B cell (primary cell): ENCODE measurements around the gene SYMPK. TPM values are rescaled to one million over a fixed set of nuclear protein-coding genes. Genes with fewer than 3 reads are reported as not detected.

ENCODE experiments used
- ATAC-seq: fragments of 200-7000 bp; cut with Tn5 transposase; one replicate; pipeline ENCODE4 v1.10.0; 2021; ENCODE audit warnings: low read depth, mild to moderate bottlenecking, moderate number of reproducible peaks, moderate library complexity
- CTCF ChIA-PET: fragments of 350-600 bp; sonication (Branson Sonifier 250); formaldehyde crosslinking; loops from one replicate; lab custom pipeline; 2021; ENCODE audit warnings: antibody characterized with exemption, inconsistent platforms; lab: Charles Lee
- POLR2A ChIA-PET: fragments of 350-600 bp; sonication (Branson Sonifier 250); formaldehyde crosslinking; loops from one replicate; lab custom pipeline; 2021; ENCODE audit warnings: antibody characterized with exemption; lab: Charles Lee
- DNase-seq: peaks from one replicate; pipeline ENCODE4 v3.0.0; 2013
- H2AFZ ChIP-seq: 2 replicates; pipeline ENCODE4 v1.6.1; 2012; ENCODE audit warnings: mild to moderate bottlenecking, low read depth, low read length; ENCODE audit not compliant: insufficient read depth, poor library complexity, severe bottlenecking
- H3K27ac ChIP-seq, 2 donors: 1 replicate in 1 of 2; 2 replicates in 1 of 2; pipeline ENCODE4 v1.5.1; 2012 to 2013; ENCODE audit warnings: low read length in 2 of 2, mild to moderate bottlenecking in 2 of 2, moderate library complexity in 1 of 2
- H3K27me3 ChIP-seq, 4 experiments: fragments of 200-600 bp in 1 of 4; sonication (generic) in 1 of 4; replicated peaks in 1 of 4; 1 replicate in 2 of 4; 2 replicates in 2 of 4; pipeline versions ENCODE4 v1.6.1 to v1.7.0; 2013 to 2016; ENCODE audit warnings: low read length in 3 of 4, mild to moderate bottlenecking in 2 of 4, mixed read lengths in 1 of 4, moderate library complexity in 1 of 4; ENCODE audit not compliant: insufficient read depth in 4 of 4, control insufficient read depth in 3 of 4; ENCODE audit errors: control extremely low read depth in 1 of 4
- H3K36me3 ChIP-seq, 2 experiments: replicated peaks in 1 of 2; 1 replicate in 1 of 2; 2 replicates in 1 of 2; pipeline versions ENCODE4 v1.6.1 to v1.7.1; 2013; ENCODE audit warnings: low read length in 1 of 2; ENCODE audit not compliant: insufficient read depth in 2 of 2, control insufficient read depth in 1 of 2; ENCODE audit errors: control extremely low read depth in 1 of 2, extremely low read depth in 1 of 2
- H3K4me1 ChIP-seq, 2 donors: fragments of 200-600 bp in 1 of 2; sonication (generic) in 1 of 2; 1 replicate in 1 of 2; 2 replicates in 1 of 2; pipeline versions ENCODE4 v1.5.1 to v1.6.1; 2013 to 2017; ENCODE audit warnings: low read length in 2 of 2; ENCODE audit not compliant: control insufficient read depth in 2 of 2, insufficient read depth in 2 of 2
- H3K4me2 ChIP-seq: replicated peaks from 2 replicates; pipeline ENCODE3; 2012; ENCODE audit warnings: mild to moderate bottlenecking, low read depth, low read length; ENCODE audit not compliant: poor library complexity, severe bottlenecking
- H3K4me3 ChIP-seq, 5 experiments: fragments of 200-600 bp in 1 of 5; sonication (generic) in 1 of 5; 1 replicate in 3 of 5; 2 replicates in 2 of 5; pipeline versions ENCODE4 v1.5.1 to v1.7.0; 2011 to 2016; ENCODE audit warnings: low read length in 4 of 5, mild to moderate bottlenecking in 4 of 5, low read depth in 2 of 5, control low read depth in 1 of 5, moderate library complexity in 1 of 5; ENCODE audit not compliant: insufficient read depth in 1 of 5; ENCODE audit errors: control extremely low read depth in 1 of 5, extremely low read depth in 1 of 5
- H3K79me2 ChIP-seq: fragments of 200-600 bp; sonication (generic); one replicate; pipeline ENCODE4 v1.6.0; 2016; ENCODE audit warnings: low read length; ENCODE audit not compliant: control insufficient read depth, insufficient read depth
- H3K9ac ChIP-seq: fragments of 200-600 bp; sonication (generic); 2 replicates; pipeline ENCODE4 v1.6.1; 2017; ENCODE audit warnings: mild to moderate bottlenecking, low read length, moderate library complexity
- H3K9me3 ChIP-seq, 3 donors: one replicate each; pipeline versions ENCODE4 v1.6.1 to v1.7.1; 2013; ENCODE audit warnings: low read length in 2 of 3; ENCODE audit not compliant: control insufficient read depth in 2 of 3, insufficient read depth in 1 of 3; ENCODE audit errors: control extremely low read depth in 1 of 3
- H4K20me1 ChIP-seq: 2 replicates; pipeline ENCODE4 v1.6.0; 2012; ENCODE audit warnings: mild to moderate bottlenecking, low read length; ENCODE audit not compliant: insufficient read depth, control insufficient read depth, poor library complexity, severe bottlenecking
- H3K27ac Mint-ChIP-seq: one replicate; pipeline ENCODE4 v1.8.0; 2021; ENCODE audit warnings: mixed read lengths
- H3K27me3 Mint-ChIP-seq: one replicate; pipeline ENCODE4 v1.8.0; 2021; ENCODE audit warnings: mixed read lengths
- H3K4me1 Mint-ChIP-seq: one replicate; pipeline ENCODE4 v1.8.0; 2021; ENCODE audit warnings: mixed read lengths
- H3K4me3 Mint-ChIP-seq: one replicate; pipeline ENCODE4 v1.8.0; 2021; ENCODE audit warnings: mixed read lengths
- H3K9me3 Mint-ChIP-seq: one replicate; pipeline ENCODE4 v1.8.0; 2022; ENCODE audit warnings: mixed read lengths; ENCODE audit not compliant: insufficient read depth
- WGBS: methylation state at CpG from one replicate; pipeline ENCODE4 v1.1.5; 2013; ENCODE audit warnings: missing lambda C conversion rate; ENCODE audit not compliant: insufficient coverage; 5-methylcytosine and 5-hydroxymethylcytosine counted together
- intact Hi-C: fragments of 100-400 bp; cut with micrococcal nuclease; formaldehyde crosslinking; loops from one replicate; pipeline ENCODE4 v1.10.0; 2022
- polyA plus RNA-seq: library from polyadenylated mRNA; depleted of rRNA; stranded (reverse); fragments of >200 nt; gene quantifications from 2 replicates; pipeline ENCODE4 v1.2.3, GENCODE V29; 2012
- total RNA-seq, 2 donors: library from RNA; stranded (reverse); fragments of 120-200 nt in 1 of 2; gene quantifications; 1 replicate in 1 of 2; 2 replicates in 1 of 2; pipeline versions ENCODE4 v1.2.3 to v1.2.4, GENCODE V29; 2013 to 2022
- TF ChIP-seq, protein P1 (sequence below): fragments of 200-600 bp; IDR thresholded peaks from one replicate; pipeline ENCODE4 v1.8.0; 2022; ENCODE audit warnings: antibody characterized with exemption, mild to moderate bottlenecking

The SYMPK gene
- total and polyA plus RNA-seq, 2 donors (not counting 1 experiment from before 2014, with no cell fraction given), result 119 to 138 TPM

DNA sequence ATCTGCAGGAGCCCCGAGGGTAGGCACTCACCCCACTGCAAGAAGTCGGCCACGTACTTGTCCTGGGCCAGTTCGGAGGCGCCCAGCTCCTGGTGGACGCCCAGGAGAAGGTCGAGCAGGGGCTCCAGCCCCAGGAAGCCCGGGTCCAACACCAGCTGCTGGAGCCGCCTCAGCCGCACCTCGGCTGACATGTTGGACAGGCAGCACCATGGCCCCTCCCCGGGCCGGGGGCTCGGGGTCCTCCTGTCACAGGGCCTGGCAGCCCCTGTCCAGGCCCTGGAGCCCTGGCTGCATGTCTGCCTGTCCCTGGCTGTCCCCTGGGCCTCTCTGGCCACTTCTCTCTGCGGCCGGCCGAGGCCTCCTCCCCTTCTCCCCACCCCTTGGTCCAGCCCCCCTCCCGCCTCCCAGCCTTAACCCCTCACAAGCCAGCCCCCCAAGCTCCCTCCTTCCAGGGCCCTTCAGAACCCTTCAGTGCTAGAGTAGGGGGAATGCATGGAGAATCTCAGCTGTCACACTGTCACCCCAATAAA is 80.7 kb downstream of the SYMPK start, which contains the start of gene DMPK:
TSS of gene DMPK (minus strand) at position 329 of the 530 bp plus-strand sequence. CDS start at position 191, 138 bp downstream.
- ATAC-seq (no peak), DNase-seq (no peak)
- Histone ChIP-seq H3K4me2 (no peak within 1 kb of the TSS), H4K20me1 (peaks cover 90% of the 10 kb centered on the region), H3K4me1 (peaks cover 17 to 22% of the 10 kb centered on the region in 2 donors), H3K4me3 (no peak within 1 kb of the TSS), H3K36me3 (peaks cover 0 to 20% of the 10 kb centered on the region in 2 experiments), H3K79me2 (peaks cover 2% of the 10 kb centered on the region), H3K27ac (no peak within 1 kb of the TSS), H3K27me3 (peaks cover 0 to 23% (median 2%) of the 10 kb centered on the region in 4 experiments), H3K9ac (no peak within 1 kb of the TSS), H2AFZ (no peak within 1 kb of the TSS), H3K9me3 (peaks cover 0 to 4% (median 0%) of the 10 kb centered on the region in 3 donors)
- intact Hi-C loops, result no loop called here
- H3K9me3 Mint-ChIP-seq, result no peaks in the 10 kb centered on the region
- TF ChIP-seq, protein P1, sequence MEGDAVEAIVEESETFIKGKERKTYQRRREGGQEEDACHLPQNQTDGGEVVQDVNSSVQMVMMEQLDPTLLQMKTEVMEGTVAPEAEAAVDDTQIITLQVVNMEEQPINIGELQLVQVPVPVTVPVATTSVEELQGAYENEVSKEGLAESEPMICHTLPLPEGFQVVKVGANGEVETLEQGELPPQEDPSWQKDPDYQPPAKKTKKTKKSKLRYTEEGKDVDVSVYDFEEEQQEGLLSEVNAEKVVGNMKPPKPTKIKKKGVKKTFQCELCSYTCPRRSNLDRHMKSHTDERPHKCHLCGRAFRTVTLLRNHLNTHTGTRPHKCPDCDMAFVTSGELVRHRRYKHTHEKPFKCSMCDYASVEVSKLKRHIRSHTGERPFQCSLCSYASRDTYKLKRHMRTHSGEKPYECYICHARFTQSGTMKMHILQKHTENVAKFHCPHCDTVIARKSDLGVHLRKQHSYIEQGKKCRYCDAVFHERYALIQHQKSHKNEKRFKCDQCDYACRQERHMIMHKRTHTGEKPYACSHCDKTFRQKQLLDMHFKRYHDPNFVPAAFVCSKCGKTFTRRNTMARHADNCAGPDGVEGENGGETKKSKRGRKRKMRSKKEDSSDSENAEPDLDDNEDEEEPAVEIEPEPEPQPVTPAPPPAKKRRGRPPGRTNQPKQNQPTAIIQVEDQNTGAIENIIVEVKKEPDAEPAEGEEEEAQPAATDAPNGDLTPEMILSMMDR, result no peak
- H3K27me3 Mint-ChIP-seq, result peaks cover 10% of the 10 kb centered on the region
- peaks cover 19% of the 10 kb centered on the region for H3K4me1 Mint-ChIP-seq
- 64% methylated on average over 17 of the region's 18 CpGs for WGBS
- ChIA-PET POLR2A (interaction anchor here (0.5 to 1.2 kb wide), 3 partner anchors 11 to 26 kb away, joined by 3 to 4 read pairs (median 4); no protein-coding TSS in a partner anchor), CTCF (interaction anchor here (2.2 kb wide), 1 partner anchor 17 kb away, joined by 10 read pairs; no protein-coding TSS in a partner anchor)
- no peak within 1 kb of the TSS for H3K27ac Mint-ChIP-seq
- H3K4me3 Mint-ChIP-seq, result no peak within 1 kb of the TSS
